Progenitor cell of endocrine pancreas (in vitro differentiated cells): ENCODE measurements around the gene WDFY1. TPM values are rescaled to one million over a fixed set of nuclear protein-coding genes. Genes with fewer than 3 reads are reported as not detected.
A peak's percentile ranks its signal among the peaks of the same experiment; 100 is the strongest.

Source experiments
- DNase-seq: peaks from one replicate; pipeline ENCODE4 v3.0.0; 2021; ENCODE audit warnings: low spot score; ENCODE audit not compliant: unreplicated experiment
- H3K27ac Mint-ChIP-seq: 2 replicates; pipeline ENCODE4 v1.8.0; 2021; ENCODE audit warnings: mild to moderate bottlenecking, moderate library complexity, mixed read lengths
- H3K27me3 Mint-ChIP-seq: 2 replicates; pipeline ENCODE4 v1.8.0; 2021; ENCODE audit warnings: mixed read lengths
- H3K36me3 Mint-ChIP-seq: 2 replicates; pipeline ENCODE4 v1.8.0; 2022; ENCODE audit warnings: mixed read lengths; ENCODE audit not compliant: insufficient read depth
- H3K4me1 Mint-ChIP-seq: 2 replicates; pipeline ENCODE4 v1.8.0; 2021; ENCODE audit warnings: low read depth, mixed read lengths
- H3K4me3 Mint-ChIP-seq: 2 replicates; pipeline ENCODE4 v1.8.0; 2021; ENCODE audit warnings: low read depth, mild to moderate bottlenecking, moderate library complexity, mixed read lengths
- H3K9me3 Mint-ChIP-seq: 2 replicates; pipeline ENCODE4 v1.8.0; 2021; ENCODE audit warnings: low read depth, mixed read lengths
- total RNA-seq: library from RNA; stranded (reverse); gene quantifications from 2 replicates; pipeline ENCODE4 v1.2.1, GENCODE V29; 2021
- TF ChIP-seq, protein P1 (sequence below): fragments of 200-600 bp; sonication (generic); IDR thresholded peaks from one replicate; pipeline ENCODE4 v1.5.0; 2021; ENCODE audit warnings: antibody characterized with exemption, mild to moderate bottlenecking; ENCODE audit not compliant: unreplicated experiment

Gene WDFY1
- total RNA-seq, 1 donor from 2014 or later = 52.3 TPM

DNA sequence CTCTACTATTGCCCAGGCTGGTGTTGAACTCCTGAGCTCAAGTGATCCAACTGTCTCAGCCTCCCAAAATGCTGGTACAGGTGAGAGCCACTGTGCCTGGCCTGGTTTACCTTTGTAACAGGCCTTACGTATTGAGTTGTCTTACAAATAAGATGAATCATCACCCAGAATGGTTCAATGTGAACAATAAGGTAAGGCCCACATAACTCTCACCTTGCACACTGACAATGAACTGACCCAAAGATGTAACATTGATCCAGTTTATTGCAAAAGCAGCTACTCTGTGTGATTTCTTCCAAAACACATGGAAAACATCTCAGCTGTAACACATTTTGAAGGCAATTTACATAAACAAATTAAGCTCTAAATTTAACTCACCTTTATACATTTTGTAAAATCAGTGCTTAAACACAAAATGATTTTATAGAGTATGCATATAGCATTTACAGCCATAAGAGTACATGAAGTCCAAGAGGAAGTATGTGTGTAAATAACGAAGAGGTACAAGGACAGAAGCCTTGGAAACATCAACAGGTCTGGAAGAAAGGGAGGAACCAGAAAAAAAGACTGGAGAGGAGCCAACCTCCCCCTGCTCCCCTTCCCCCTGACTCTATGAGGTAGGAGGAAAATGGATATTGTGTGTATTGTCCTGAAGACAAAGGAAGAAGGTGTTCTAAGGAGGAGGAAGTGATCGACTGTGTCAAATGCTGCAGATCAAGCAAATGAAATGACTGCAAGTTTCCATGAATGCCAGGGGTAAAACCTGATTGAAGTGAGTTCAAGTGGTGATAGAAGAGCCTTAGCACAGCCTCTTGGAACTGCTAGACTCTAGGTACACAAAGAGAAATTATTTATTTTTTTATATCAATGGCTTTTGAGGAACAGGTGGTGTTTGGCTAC, 5.6 kb upstream of the WDFY1 start:
- TF ChIP-seq, protein P1, sequence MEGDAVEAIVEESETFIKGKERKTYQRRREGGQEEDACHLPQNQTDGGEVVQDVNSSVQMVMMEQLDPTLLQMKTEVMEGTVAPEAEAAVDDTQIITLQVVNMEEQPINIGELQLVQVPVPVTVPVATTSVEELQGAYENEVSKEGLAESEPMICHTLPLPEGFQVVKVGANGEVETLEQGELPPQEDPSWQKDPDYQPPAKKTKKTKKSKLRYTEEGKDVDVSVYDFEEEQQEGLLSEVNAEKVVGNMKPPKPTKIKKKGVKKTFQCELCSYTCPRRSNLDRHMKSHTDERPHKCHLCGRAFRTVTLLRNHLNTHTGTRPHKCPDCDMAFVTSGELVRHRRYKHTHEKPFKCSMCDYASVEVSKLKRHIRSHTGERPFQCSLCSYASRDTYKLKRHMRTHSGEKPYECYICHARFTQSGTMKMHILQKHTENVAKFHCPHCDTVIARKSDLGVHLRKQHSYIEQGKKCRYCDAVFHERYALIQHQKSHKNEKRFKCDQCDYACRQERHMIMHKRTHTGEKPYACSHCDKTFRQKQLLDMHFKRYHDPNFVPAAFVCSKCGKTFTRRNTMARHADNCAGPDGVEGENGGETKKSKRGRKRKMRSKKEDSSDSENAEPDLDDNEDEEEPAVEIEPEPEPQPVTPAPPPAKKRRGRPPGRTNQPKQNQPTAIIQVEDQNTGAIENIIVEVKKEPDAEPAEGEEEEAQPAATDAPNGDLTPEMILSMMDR = no peak
- Mint-ChIP-seq H3K27ac (no peak overlapping the region), H3K36me3 (no peaks in the 10 kb centered on the region), H3K4me3 (no peak overlapping the region), H3K9me3 (no peaks in the 10 kb centered on the region), H3K4me1 (peaks cover 9% of the 10 kb centered on the region), H3K27me3 (no peaks in the 10 kb centered on the region)
- DNase-seq = no peak

DNA sequence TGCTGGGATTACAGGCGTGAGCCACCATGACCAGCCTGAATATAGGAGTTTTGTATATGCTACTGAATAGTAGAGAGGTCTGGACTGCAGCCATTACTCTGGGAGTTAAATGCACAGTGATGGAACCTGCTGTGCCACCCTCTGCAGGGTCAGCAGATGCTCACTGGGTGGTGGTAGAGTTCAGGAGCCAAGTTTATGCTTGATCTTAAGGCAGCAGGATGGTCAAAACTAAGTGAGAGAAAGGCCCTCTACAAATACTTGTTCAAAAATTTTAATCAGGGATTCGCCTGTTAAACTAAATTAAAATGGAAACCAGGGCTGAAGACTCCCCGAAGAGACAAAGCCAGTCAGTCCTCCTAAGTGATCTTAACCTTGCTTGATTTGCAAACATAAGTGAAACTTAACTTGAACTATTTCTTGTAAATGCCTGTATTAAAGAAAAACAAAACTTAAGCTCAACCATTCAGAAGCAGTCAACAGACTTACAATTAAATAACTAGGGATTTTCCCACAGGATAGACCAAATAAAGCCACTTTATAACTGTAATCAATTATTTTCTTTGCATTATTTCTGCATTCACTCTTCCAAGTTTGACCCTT, 4.2 kb upstream of the WDFY1 start:
- H3K27me3 Mint-ChIP-seq = no peaks in the 10 kb centered on the region
- H3K9me3 Mint-ChIP-seq = no peaks in the 10 kb centered on the region
- H3K4me3 Mint-ChIP-seq = no peak overlapping the region
- H3K4me1 Mint-ChIP-seq = peaks cover 10% of the 10 kb centered on the region
- no peak for DNase-seq
- H3K27ac Mint-ChIP-seq = no peak overlapping the region
- H3K36me3 Mint-ChIP-seq = no peaks in the 10 kb centered on the region
- TF ChIP-seq, protein P1 = no peak

DNA sequence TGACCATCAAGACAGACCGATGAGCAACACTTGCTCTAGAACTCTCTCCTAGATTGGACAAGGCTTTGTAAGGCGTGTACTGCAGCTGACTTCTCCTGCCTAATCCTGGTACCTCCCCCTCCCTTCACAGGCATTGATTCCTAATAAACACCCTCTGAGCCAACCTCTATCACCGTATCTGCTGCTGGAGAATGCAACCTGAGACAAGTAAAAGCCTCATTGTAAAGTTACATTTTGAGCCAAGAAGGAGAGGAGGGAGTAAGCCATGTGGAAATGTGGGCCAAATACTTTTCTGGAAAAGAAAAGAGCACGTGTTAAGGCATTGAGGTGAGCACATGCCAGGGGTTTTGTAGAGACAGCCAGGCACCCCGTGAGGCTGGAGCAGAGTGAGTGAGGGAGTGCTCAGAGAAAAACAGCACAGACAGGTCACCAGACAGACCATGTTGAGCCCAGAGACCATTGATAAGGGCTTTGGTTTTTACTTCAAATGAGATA, 2.6 kb upstream of the WDFY1 start:
- Mint-ChIP-seq H3K27me3 (no peaks in the 10 kb centered on the region), H3K4me1 (peaks cover 19% of the 10 kb centered on the region), H3K4me3 (no peak overlapping the region), H3K9me3 (no peaks in the 10 kb centered on the region), H3K36me3 (peaks cover 2% of the 10 kb centered on the region), H3K27ac (peak overlapping the region; percentile 17)
- no peak for DNase-seq
- TF ChIP-seq, protein P1 = no peak

DNA sequence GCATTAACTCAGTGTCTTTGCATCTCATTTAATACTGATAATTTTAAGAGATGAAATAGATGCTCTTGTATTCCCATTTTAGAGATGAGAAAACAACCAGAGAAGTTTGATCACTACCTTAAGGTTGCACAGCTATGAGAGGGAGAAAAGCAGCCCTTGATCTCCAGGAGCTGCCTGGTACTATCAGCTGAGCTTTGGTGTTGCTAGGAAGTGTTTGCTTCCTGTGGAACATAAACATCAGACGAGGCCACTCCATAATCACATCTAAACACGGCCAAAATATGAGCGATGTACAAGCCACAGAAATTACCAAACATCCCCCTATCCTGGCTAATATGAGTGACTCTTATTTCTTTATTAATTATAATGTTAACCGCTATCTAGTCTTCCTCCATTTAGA, 620 bp upstream of the WDFY1 start:
- Mint-ChIP-seq H3K36me3 (peaks cover 7% of the 10 kb centered on the region), H3K27me3 (no peaks in the 10 kb centered on the region), H3K4me3 (peak overlapping the region; percentile 47), H3K27ac (no peak overlapping the region), H3K4me1 (peaks cover 26% of the 10 kb centered on the region), H3K9me3 (peaks cover 3% of the 10 kb centered on the region)
- no peak for DNase-seq
- TF ChIP-seq, protein P1 = no peak

DNA sequence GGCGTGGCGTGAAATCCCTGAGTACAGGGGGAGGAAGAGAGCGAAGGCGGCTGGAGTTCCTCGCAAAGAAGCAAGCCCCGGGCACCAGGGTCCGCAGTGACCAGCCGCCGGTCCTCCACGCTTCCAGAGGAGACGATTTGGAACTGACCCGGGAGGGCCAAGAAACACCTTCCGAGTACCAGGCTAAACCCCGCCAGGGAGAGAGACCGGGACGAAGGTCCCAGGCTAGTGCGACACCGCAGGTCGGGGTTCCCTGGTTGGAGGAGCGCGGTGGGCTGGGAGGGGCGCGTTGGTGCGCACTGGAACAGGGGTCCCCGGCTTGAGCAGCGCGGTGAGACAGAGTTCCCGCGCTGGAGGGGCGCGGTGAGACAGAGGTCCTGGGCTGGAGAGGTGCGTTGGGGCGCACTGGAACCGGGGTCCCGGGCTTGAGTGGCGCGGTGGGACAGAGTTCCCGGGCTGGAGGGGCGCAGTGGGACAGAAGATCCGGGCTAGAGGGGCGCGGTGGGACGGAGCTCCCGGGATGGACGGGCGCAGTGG, 901 bp downstream of the WDFY1 start:
- H3K4me1 Mint-ChIP-seq = peaks cover 26% of the 10 kb centered on the region
- peaks cover 9% of the 10 kb centered on the region for H3K36me3 Mint-ChIP-seq
- H3K27ac Mint-ChIP-seq = peak overlapping the region; percentile 93
- DNase-seq = peak; percentile 29
- no peaks in the 10 kb centered on the region for H3K27me3 Mint-ChIP-seq
- TF ChIP-seq, protein P1 = no peak
- peaks cover 3% of the 10 kb centered on the region for H3K9me3 Mint-ChIP-seq
- H3K4me3 Mint-ChIP-seq = peak overlapping the region; percentile 95
